Endometrium (tissue), 2 donors: ENCODE measurements around the gene BCAS3.
"Not testable (repeated sequence)": the region's sequence is repeated elsewhere in the genome, so short reads cannot be mapped to it uniquely, and the experiment has no call there.

ENCODE experiments used
- FAIRE-seq: peaks from 2 replicates; lab custom pipeline; 2012; peaks lifted over from hg19 to GRCh38; lab: Jason Lieb, UNC
- donor health status: control.
- donor health status: control.

BCAS3 gene

GRCh38 chr17:60677308-60678117 is at the start of gene BCAS3:
Gene BCAS3, plus strand, starts transcription at chr17:60677851.
- FAIRE-seq = peak; percentile 95

GRCh38 chr17:60628252-60628889 is 49.3 kb upstream of the BCAS3 start:
- no peak for FAIRE-seq

- FAIRE-seq = no peak
These were observed 48.5 kb upstream of the BCAS3 start for GRCh38 chr17:60629120-60629519.

- FAIRE-seq = peak; percentile 84
These were observed 47.3 kb upstream of the BCAS3 start for GRCh38 chr17:60630352-60630751.

- FAIRE-seq = no peak
These were observed 46.5 kb upstream of the BCAS3 start for GRCh38 chr17:60631119-60631518.

GRCh38 chr17:60637683-60638082 is 40.0 kb upstream of the BCAS3 start:
- FAIRE-seq = no peak

- FAIRE-seq = no peak
These were observed 38.7 kb upstream of the BCAS3 start for GRCh38 chr17:60639019-60639330.

GRCh38 chr17:60640503-60640902 is 37.1 kb upstream of the BCAS3 start:
- FAIRE-seq = no peak

GRCh38 chr17:60641126-60641525 is 36.5 kb upstream of the BCAS3 start:
- no peak for FAIRE-seq

GRCh38 chr17:60641810-60642220 is 35.8 kb upstream of the BCAS3 start:
- FAIRE-seq = no peak

GRCh38 chr17:60645918-60646523 is 31.6 kb upstream of the BCAS3 start:
- FAIRE-seq = no peak

- FAIRE-seq = no peak
These were observed 30.9 kb upstream of the BCAS3 start for GRCh38 chr17:60646701-60647100.

GRCh38 chr17:60647705-60648104 is 29.9 kb upstream of the BCAS3 start:
- no peak for FAIRE-seq

- peak; percentile 75 for FAIRE-seq
These were observed 25.0 kb upstream of the BCAS3 start for GRCh38 chr17:60652454-60653247.

GRCh38 chr17:60653569-60653968 is 24.1 kb upstream of the BCAS3 start:
- no peak for FAIRE-seq

GRCh38 chr17:60656499-60656898 is 21.2 kb upstream of the BCAS3 start:
- FAIRE-seq = no peak

- peak; percentile 62 for FAIRE-seq
These were observed 18.5 kb upstream of the BCAS3 start for GRCh38 chr17:60659156-60659555.

GRCh38 chr17:60661489-60661888 is 16.2 kb upstream of the BCAS3 start:
- no peak for FAIRE-seq

- peak; percentile 85 for FAIRE-seq
These were observed 13.6 kb upstream of the BCAS3 start for GRCh38 chr17:60664022-60664421.

GRCh38 chr17:60665602-60666001 is 12.0 kb upstream of the BCAS3 start:
- FAIRE-seq = no peak

GRCh38 chr17:60668741-60669140 is 8.9 kb upstream of the BCAS3 start:
- FAIRE-seq = not testable (repeated sequence)

- FAIRE-seq = no peak
These were observed 6.2 kb upstream of the BCAS3 start for GRCh38 chr17:60671482-60671881.

- FAIRE-seq = not testable (repeated sequence)
These were observed 3.0 kb upstream of the BCAS3 start for GRCh38 chr17:60674637-60675036.
